ENCODE measurements around the gene GATC. TPM values are rescaled to one million over a fixed set of nuclear protein-coding genes. Genes with fewer than 3 reads are reported as not detected.

Gene GATC
- total RNA-seq, 2 experiments from 2014 or later = 18.6 to 19.4 TPM

DNA sequence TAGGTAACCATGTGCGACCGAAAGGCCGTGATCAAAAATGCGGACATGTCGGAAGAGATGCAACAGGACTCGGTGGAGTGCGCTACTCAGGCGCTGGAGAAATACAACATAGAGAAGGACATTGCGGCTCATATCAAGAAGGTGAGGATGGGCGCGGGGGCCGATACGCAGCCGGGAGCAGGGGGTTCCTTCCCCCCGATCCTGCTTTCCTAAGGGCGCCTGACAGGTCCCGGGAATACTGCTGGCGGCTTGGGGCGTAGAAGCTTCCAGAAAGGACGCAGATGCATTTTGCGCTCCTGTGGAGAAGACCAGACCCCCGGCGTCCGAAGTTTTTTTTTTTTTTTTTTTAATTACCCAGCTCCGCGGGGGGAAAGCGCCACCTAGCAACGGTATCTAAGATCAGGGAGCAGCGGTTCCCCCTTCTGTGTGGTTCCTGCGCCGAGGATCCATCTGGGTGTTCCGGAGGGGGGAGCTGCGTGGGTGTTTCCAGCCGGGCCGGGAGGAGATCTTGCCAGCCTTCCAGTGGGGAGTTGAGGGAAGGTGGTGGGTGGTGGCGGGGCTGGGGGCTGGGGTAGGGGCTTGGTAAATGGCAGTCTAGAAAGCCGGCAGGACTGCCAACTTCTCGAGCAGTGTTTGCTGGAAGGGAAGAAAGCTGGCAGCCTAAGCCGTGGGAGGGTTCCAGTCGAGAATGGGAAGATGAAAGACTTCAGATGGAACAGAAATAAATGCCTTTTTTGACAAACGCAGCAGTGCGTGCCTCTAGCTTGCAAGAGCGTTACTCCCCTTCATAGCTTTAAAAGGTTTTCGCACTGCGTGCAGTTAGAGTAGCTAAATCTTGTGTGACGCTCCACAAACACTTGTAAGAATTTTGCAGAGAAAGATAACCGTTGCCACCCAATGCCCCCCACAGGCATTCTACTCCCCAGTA, 50.4 kb downstream of the GATC start:
- Mint-ChIP-seq H3K27me3 (no peaks in the 10 kb centered on the region), H3K4me3 (peak overlapping the region; percentile 92), H3K4me1 (ENCODE audit: low read depth) (peaks cover 44% of the 10 kb centered on the region), H3K27ac (peak overlapping the region; percentile 82), H3K36me3 (ENCODE audit: low read depth) (peaks cover 44% of the 10 kb centered on the region), H3K9me3 (no peaks in the 10 kb centered on the region)
- intact Hi-C loops (cut with DNase I, micrococcal nuclease) = loop anchor here (1.0 to 5.0 kb wide), 7 partner anchors 28 to 140 kb away; partner anchors contain the start of genes COQ5 (in 2 of the 2), COX6A1 (in 1 of the 2), RNF10 (in 1 of the 2) and SRSF9 (in 1 of the 2)
- Histone ChIP-seq H3K27me3 (ENCODE audit: control insufficient read depth in 1 of 2, insufficient read depth in 2 of 2, low read length in 2 of 2) (no peaks in the 10 kb centered on the region), H3K27ac (ENCODE audit: low read depth in 1 of 2, low read length in 2 of 2) (peak overlapping the region; percentile 74 to 79), H3K36me3 (ENCODE audit: insufficient read depth, low read length) (peaks cover 20% of the 10 kb centered on the region), H3K4me3 (ENCODE audit: low read length) (peak overlapping the region; percentile 82), H3K9me3 (ENCODE audit: control insufficient read depth in 1 of 2, insufficient read depth in 1 of 2, low read length in 2 of 2) (no peaks in the 10 kb centered on the region), H3K4me1 (ENCODE audit: insufficient read depth, low read length) (peaks cover 18% of the 10 kb centered on the region)
- DNase-seq (peak; percentile 5 to 80 (median 44)), ATAC-seq (ENCODE audit: poor library complexity) (peak; percentile 25)
- TF ChIP-seq, protein P1, sequence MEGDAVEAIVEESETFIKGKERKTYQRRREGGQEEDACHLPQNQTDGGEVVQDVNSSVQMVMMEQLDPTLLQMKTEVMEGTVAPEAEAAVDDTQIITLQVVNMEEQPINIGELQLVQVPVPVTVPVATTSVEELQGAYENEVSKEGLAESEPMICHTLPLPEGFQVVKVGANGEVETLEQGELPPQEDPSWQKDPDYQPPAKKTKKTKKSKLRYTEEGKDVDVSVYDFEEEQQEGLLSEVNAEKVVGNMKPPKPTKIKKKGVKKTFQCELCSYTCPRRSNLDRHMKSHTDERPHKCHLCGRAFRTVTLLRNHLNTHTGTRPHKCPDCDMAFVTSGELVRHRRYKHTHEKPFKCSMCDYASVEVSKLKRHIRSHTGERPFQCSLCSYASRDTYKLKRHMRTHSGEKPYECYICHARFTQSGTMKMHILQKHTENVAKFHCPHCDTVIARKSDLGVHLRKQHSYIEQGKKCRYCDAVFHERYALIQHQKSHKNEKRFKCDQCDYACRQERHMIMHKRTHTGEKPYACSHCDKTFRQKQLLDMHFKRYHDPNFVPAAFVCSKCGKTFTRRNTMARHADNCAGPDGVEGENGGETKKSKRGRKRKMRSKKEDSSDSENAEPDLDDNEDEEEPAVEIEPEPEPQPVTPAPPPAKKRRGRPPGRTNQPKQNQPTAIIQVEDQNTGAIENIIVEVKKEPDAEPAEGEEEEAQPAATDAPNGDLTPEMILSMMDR (IDR thresholded peaks at IDR 0.05) = peak; percentile 28
- POLR2A ChIA-PET = interaction anchor here (0.6 to 3.5 kb wide), 15 partner anchors 21 to 468 kb away, joined by 3 to 27 read pairs (median 5); partner anchors contain the start of genes COQ5, COX6A1, POP5 and RNU4-1
- CTCF ChIA-PET = interaction anchor here (0.6 to 3.3 kb wide), 13 partner anchors 17 to 194 kb away, joined by 3 to 14 read pairs (median 3); partner anchors contain the start of genes COX6A1, SIRT4 and SRSF9

DNA sequence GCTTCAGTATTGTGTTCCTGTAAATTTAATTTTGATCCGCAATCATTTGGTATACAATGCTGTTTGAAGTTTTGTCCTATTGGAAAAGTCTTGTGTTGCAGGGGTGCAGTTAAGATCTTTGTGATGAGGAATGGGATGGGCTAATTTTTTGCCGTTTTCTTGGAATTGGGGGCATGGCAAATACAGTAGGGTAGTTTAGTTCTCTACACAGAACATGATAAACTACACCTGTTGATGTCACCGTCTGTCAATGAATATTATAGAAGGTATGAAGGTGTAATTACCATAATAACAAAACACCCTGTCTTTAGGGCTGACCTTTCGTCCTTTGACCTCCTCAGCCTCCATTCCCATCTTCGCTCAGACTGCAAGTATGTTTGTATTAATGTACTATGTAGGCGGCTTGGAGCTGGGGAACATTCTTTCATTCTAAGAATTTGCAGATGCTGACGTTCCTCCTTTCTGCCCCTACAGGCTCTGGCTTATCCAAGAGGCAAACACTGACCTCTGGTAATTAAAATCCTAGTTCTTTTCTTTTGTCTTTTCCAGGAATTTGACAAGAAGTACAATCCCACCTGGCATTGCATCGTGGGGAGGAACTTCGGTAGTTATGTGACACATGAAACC, 51.4 kb downstream of the GATC start:
- peak overlapping the region; percentile 92 for H3K4me3 Mint-ChIP-seq
- peak overlapping the region; percentile 82 for H3K27ac Mint-ChIP-seq
- H3K4me3 ChIP-seq (ENCODE audit: low read length) = peak overlapping the region; percentile 82
- no peaks in the 10 kb centered on the region for H3K9me3 Mint-ChIP-seq
- peak overlapping the region in 1 of 2 donors; percentile 74 for H3K27ac ChIP-seq (ENCODE audit: low read depth in 1 of 2, low read length in 2 of 2)
- H3K4me1 ChIP-seq (ENCODE audit: insufficient read depth, low read length) = peaks cover 18% of the 10 kb centered on the region
- peaks cover 44% of the 10 kb centered on the region for H3K4me1 Mint-ChIP-seq (ENCODE audit: low read depth)
- H3K9me3 ChIP-seq (ENCODE audit: control insufficient read depth in 1 of 2, insufficient read depth in 1 of 2, low read length in 2 of 2) = no peaks in the 10 kb centered on the region
- ChIA-PET CTCF (interaction anchor here (0.9 to 3.3 kb wide), 4 partner anchors 18 to 195 kb away, joined by 3 to 14 read pairs (median 4); partner anchors contain the start of genes SIRT4 and SRSF9), POLR2A (interaction anchor here (0.8 to 3.5 kb wide), 6 partner anchors 29 to 297 kb away, joined by 3 to 27 read pairs (median 10); partner anchors contain the start of genes COQ5, COX6A1, RPLP0 and SRSF9)
- H3K27me3 ChIP-seq (ENCODE audit: control insufficient read depth in 1 of 2, insufficient read depth in 2 of 2, low read length in 2 of 2) = no peaks in the 10 kb centered on the region
- peaks cover 44% of the 10 kb centered on the region for H3K36me3 Mint-ChIP-seq (ENCODE audit: low read depth)
- no peaks in the 10 kb centered on the region for H3K27me3 Mint-ChIP-seq
- no peak for DNase-seq
- intact Hi-C loops (cut with DNase I, micrococcal nuclease) = loop anchor here (2.0 to 5.0 kb wide), 6 partner anchors 29 to 141 kb away; partner anchors contain the start of genes COQ5 (in 1 of the 2), COX6A1 (in 1 of the 2), RNF10 (in 1 of the 2) and SRSF9 (in 1 of the 2)
- no peak for ATAC-seq (ENCODE audit: poor library complexity)
- peaks cover 20% of the 10 kb centered on the region for H3K36me3 ChIP-seq (ENCODE audit: insufficient read depth, low read length)
- TF ChIP-seq, protein P1 (IDR thresholded peaks at IDR 0.05) = no peak

All from CD4-positive, alpha-beta T cell (primary cell).